Heart left ventricle (tissue), 13 donors: Measurements from ENCODE around the gene CLN6.

Source experiments
- POLR2A ChIP-seq, 2 donors: fragments of 450-650 bp; IDR thresholded peaks; one replicate each; pipeline ENCODE4 v1.6.1; 2017; ENCODE audit warnings: antibody characterized with exemption in 2 of 2, mild to moderate bottlenecking in 2 of 2, moderate library complexity in 2 of 2
- TF ChIP-seq, protein P1 (sequence below), 12 donors: fragments of 200-600 bp; sonication (generic) in 4 of 12; IDR thresholded peaks; one replicate each; pipeline versions ENCODE4 v1.5.0 to v1.8.0; 2018 to 2022; ENCODE audit warnings: antibody characterized with exemption in 12 of 12, mild to moderate bottlenecking in 5 of 12
- donor health status: ischemic (EF 13 %, LVEDD 7.1; RV severe dilation, severe dysfunction).
- donor health status: DM: no; HTN: yes; CAD: no.
- donor health status: DM: no; HTN: no; CAD: no.
- donor health status: ischemic (EF 25% LVEDD 6.9; RV normal size, moderate dysfunction).
- donor health status: ischemic (EF 25% LVEDD 5.7; RV mildly dilated, moderate dysfunction).
- donor health status: ischemic (EF 35%, LVEDD 5.7; RV mildly dilated, moderate dysfunction).
- donor health status: nonischemic (EF 11% LVEDD 7.7; RV severe dilation, severe dysfunction).
- donor health status: DM: yes; HTN: yes; CAD: no.
- donor health status: PGD.
- donor health status: ischemic (EF 29% LVEDD 5.4; RV normal size, mild dysfunction).
- donor health status: nonischemic (EF 23%, LVEDD 6.1; RV moderate dilation, normal function).

GRCh38 chr15:68183616-68184315 is 45.8 kb downstream of the CLN6 start:
- no peak for TF ChIP-seq POLR2A (IDR thresholded peaks at IDR 0.05)
- TF ChIP-seq, protein P1, sequence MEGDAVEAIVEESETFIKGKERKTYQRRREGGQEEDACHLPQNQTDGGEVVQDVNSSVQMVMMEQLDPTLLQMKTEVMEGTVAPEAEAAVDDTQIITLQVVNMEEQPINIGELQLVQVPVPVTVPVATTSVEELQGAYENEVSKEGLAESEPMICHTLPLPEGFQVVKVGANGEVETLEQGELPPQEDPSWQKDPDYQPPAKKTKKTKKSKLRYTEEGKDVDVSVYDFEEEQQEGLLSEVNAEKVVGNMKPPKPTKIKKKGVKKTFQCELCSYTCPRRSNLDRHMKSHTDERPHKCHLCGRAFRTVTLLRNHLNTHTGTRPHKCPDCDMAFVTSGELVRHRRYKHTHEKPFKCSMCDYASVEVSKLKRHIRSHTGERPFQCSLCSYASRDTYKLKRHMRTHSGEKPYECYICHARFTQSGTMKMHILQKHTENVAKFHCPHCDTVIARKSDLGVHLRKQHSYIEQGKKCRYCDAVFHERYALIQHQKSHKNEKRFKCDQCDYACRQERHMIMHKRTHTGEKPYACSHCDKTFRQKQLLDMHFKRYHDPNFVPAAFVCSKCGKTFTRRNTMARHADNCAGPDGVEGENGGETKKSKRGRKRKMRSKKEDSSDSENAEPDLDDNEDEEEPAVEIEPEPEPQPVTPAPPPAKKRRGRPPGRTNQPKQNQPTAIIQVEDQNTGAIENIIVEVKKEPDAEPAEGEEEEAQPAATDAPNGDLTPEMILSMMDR (IDR thresholded peaks at IDR 0.05) = no peak
